AG04449 (cell line): ENCODE results near the gene SLAMF1.
A peak's percentile ranks its signal among the peaks of the same experiment; 100 is the strongest.

Experiments used
- CTCF ChIA-PET: fragments of 350-600 bp; formaldehyde crosslinking; extraction: SDS; loops from one replicate; lab custom pipeline; 2021; ENCODE audit warnings: antibody characterized with exemption; lab: Yijun Ruan, JAX
- POLR2A ChIA-PET: fragments of 400-600, 350-600 bp; formaldehyde crosslinking; extraction: SDS; loops from one replicate; lab custom pipeline; 2020; ENCODE audit warnings: antibody characterized with exemption, inconsistent platforms; lab: Yijun Ruan, JAX
- DNase-seq: peaks from one replicate; pipeline ENCODE4 v3.0.0-alpha.2; 2010; ENCODE audit warnings: low read depth, low spot score
- H3K4me3 ChIP-seq: 2 replicates; pipeline ENCODE4 v1.5.1; 2011; ENCODE audit warnings: low read depth, mild to moderate bottlenecking, control low read depth, low read length
- CTCF ChIP-seq: IDR thresholded peaks from one replicate; pipeline ENCODE4 v1.5.1; 2011; ENCODE audit warnings: mild to moderate bottlenecking, moderate library complexity, low read length, control low read depth, inconsistent platforms; ENCODE audit not compliant: insufficient read depth; ENCODE audit errors: missing control alignments

The SLAMF1 gene

GRCh38 chr1:160680399-160680798 lies 33.6 kb upstream of the SLAMF1 start:
- TF ChIP-seq CTCF, result no peak
- CTCF ChIA-PET, result interaction anchor here (0.5 to 1.1 kb wide), 2 partner anchors 272 to 307 kb away, joined by 3 to 5 read pairs; no protein-coding TSS in a partner anchor
- POLR2A ChIA-PET, result no interaction called here
- no peak for DNase-seq
- no peak overlapping the region for H3K4me3 ChIP-seq

- ChIA-PET POLR2A (no interaction called here), CTCF (interaction anchor here (1.1 kb wide), 1 partner anchor 273 kb away, joined by 3 read pairs; no protein-coding TSS in a partner anchor)
- DNase-seq, result no peak
- no peak overlapping the region for H3K4me3 ChIP-seq
- no peak for TF ChIP-seq CTCF
These were observed 33.0 kb upstream of the SLAMF1 start for GRCh38 chr1:160679893-160680292.

GRCh38 chr1:160676869-160677597 lies 30.2 kb upstream of the SLAMF1 start:
- TF ChIP-seq CTCF, result no peak
- H3K4me3 ChIP-seq, result no peak overlapping the region
- DNase-seq, result no peak
- POLR2A ChIA-PET, result no interaction called here
- CTCF ChIA-PET, result interaction anchor here (1.0 kb wide), 1 partner anchor 26 kb away, joined by 3 read pairs; no protein-coding TSS in a partner anchor

- TF ChIP-seq CTCF, result peak; percentile 82
- POLR2A ChIA-PET, result no interaction called here
- CTCF ChIA-PET, result interaction anchor here (0.8 to 3.4 kb wide), 12 partner anchors 9 to 314 kb away, joined by 3 to 17 read pairs (median 3); partner anchors contain the start of genes ITLN2 and SLAMF1
- peak; percentile 21 for DNase-seq
- no peak overlapping the region for H3K4me3 ChIP-seq
These were observed 29.0 kb upstream of the SLAMF1 start for GRCh38 chr1:160675641-160676410.

GRCh38 chr1:160674415-160674814 lies 27.6 kb upstream of the SLAMF1 start:
- TF ChIP-seq CTCF, result no peak
- ChIA-PET CTCF (interaction anchor here (1.0 to 3.4 kb wide), 4 partner anchors 10 to 277 kb away, joined by 3 to 17 read pairs (median 4); no protein-coding TSS in a partner anchor), POLR2A (no interaction called here)
- no peak overlapping the region for H3K4me3 ChIP-seq
- no peak for DNase-seq
